ENCODE data around the gene KLHDC4. TPM values are rescaled to one million over a fixed set of nuclear protein-coding genes. Genes with fewer than 3 reads are reported as not detected.
"Not testable (repeated sequence)": the region's sequence is repeated elsewhere in the genome, so short reads cannot be mapped to it uniquely, and the experiment has no call there.

Gene KLHDC4
- polyA plus RNA-seq, 1 donor = 32.5 TPM

DNA sequence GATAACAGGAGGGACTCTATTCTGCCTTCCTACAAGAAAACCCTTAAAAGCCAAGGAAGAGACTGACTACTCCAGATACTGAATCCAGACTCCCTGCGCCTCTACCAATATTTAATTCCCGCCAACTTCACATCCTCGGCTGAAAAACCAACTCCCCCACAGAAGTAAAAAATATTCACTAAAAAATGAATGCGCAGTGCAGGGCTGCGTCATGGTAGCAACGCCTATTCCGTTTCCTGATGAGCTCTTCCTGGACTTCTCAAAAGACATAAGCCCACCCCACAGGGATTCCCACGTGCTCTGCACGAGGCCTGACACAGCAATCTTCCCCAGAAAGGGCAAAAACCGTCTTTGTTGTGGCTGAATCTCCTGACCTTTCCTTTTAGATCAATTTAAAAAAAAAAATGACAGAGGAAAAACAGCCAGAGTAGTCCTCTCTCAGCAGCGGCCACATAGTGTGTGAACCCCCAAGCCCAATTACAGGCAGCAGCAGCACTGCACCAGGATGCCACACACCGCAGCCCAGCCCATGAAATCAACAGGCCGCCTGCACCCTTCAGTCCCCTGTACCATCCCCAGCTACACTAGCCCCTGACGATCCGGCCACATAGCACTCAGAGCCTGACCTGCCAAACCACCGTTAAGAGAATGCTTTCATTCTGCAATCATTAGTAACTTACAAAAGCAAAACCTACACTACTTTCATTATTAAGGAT is 23.9 kb downstream of the KLHDC4 start:
- DNase-seq = no peak

- no peak for DNase-seq
Observed at GRCh38 chr16:87740909-87741424, 24.8 kb downstream of the KLHDC4 start.

DNA sequence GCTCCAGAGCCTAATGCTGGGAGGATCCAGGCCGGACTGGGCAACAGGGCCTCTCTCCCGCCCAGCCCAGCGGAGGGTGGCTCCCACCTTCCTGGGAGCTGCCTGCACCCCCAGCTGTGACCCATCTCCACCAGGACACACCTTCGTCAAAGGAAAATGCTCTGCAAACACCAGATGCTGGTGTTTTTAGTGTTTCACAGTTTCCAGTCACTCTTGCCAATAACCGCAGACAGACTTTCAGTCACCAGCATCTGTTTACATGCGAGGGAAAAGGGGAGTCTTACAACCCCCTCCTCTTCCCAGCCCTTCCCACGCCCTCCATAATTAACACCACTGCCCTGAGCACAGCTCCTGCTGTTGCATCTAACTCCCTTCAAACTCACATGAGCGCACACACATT is 25.3 kb downstream of the KLHDC4 start:
- DNase-seq = no peak

DNA sequence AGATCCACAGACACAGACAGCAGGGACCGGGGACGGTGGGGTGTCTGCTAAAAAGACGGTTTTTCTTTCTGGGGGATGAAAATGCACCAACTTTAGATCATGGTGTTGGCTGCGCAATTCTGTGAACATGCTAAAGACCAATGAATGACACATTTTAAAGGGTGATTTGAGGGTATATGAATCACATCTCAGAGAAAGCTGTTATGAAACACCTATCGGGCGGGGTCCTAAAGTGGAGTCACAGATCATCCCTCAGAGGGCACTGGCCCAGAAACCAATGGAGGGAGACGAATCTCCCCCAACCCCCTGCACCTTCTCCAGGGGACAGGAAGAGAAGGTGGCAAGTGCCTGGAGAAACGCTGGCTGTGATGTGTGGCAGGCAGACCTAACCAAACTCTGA is 26.0 kb downstream of the KLHDC4 start:
- DNase-seq = no peak

DNA sequence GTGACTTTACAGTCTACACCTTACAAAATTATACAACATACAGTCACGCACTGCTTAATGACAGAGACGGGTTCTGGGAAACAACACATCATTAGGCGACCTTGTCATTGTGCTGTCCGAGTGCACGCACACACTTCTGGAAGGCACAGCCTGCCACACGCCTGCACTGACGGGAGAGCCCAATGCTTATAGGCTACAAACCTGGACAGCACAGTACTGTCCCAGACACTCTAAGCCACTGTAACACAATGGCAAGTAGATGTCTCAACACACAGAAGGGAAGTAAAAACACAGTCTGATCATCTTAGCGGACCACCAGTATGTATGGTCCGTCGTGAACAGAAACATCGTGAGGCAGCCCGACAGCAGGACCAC is 29.8 kb downstream of the KLHDC4 start:
- no peak for DNase-seq

DNA sequence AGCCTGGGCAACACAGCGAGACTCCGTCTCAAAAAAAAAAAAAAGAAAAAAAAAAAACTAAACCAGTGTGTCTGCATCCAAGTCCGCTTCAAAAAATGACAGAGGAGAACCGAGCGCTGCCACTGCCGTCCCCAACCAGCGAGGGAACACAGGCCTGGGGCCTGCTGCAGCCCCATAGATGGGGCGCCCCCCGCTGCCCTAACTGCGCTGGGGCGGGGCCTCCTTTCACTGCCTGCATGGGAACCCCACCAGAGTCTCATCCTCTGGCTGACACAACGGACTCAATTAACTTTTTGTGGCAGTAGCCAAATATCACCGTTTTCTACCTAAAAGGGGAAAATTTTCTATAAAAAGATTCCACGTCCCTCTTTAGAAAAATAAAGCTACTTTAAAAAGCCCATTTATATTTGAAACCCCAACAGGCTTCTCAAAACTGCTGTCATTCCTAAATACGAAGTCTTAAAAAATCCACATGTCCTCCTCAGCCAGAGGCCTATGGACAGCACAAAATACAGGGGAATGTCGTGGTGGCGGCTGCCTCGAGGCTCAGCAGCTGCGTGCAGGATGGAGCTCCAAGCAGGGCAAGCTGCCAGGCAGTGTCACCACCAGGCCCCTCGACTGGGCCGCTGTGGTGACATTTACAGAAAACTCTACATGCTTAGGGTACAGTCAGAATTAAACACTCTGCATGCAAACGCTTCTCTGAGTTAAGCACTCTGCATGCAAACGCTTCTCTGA is 30.3 kb downstream of the KLHDC4 start:
- DNase-seq = no peak

DNA sequence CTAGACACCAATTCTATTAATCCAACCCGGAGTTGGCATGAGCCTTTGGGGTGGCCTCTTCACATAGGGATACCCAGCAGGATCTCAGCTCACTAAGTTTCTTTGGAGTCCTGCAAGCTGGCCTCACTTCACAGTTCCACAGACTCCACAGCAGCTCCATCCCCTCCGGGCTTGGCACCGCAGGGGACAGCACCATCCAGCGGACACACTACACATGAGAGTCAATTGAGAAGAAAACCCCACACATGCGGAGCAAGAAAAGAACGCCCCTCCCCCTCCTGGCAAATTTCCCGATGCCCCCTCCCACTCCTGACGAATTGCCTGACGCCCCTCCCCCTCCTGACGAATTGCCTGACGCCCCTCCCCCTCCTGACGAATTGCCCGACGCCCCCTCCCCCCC is 31.1 kb downstream of the KLHDC4 start:
- no peak for DNase-seq

- DNase-seq = no peak
Observed at GRCh38 chr16:87733190-87733589, 32.6 kb downstream of the KLHDC4 start.

DNA sequence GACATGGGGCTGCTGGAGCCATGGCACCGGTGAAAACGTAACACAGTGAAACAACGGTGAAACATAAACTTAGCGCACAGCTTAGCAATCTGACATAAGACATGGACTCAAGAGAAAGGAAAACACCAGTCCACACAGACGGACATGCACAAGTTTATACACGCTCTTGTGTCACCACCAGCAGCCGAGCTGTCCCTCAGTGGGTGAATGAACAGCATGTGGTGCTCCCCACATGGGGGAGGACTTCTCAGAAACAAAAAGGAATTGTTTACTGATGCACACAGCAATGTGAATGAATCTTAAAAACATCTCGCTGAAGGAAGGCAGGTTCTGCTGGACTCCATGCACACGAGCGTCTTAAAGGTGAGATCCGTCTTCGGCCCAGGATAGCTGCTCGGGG is 34.2 kb downstream of the KLHDC4 start:
- DNase-seq = no peak

DNA sequence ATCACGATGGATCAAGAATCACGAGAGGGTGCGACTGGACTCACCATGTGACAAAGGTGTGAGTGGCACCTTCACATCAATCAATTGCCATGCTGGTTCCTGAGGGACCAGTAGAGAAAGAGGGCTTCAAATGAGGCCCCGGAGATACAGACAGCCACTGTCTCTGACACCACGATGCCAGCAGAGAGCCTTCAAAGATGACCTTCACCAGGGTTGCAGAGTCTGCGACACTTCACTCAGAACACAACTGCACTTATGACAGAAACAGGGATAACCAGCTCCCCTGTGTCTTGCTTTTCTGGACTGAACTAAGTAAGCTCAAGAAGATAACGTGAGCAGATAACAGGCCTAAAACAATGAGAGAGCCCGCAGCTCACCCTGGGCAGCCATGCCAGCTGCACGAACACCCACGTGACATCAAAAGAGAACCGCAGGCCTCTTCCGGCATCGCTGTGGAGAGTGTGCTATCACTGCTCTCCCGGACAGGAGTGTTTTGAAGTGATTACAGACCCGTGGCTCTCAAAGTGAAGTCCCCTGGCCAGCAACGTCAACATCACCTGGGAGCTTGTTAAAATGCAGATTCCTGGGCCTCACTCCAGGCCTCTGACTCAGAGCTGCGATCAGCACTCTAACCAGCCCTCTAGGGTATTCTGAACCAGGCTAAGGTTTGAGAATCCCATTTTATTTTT is 36.4 kb downstream of the KLHDC4 start:
- no peak for DNase-seq

DNA sequence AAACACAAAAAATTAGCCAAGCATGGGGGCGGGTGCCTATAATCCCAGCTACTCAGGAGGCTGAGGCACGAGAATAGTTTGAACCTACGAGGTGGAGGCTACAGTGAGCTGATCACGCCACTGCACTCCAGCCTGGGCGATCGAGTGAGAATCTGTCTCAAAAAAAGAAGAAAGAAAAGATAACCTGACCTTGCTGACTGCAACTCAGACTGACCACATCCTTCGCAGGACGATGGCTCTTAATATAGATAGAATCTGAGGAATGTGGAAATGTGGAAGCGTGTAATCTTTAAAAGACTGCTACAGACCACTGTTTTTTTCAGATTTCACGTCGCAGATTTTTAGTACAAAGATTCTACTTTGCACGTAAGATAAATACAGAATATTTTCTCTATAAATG is 37.8 kb downstream of the KLHDC4 start:
- DNase-seq = no peak

- DNase-seq = no peak
Observed at GRCh38 chr16:87727346-87727745, 38.4 kb downstream of the KLHDC4 start.

DNA sequence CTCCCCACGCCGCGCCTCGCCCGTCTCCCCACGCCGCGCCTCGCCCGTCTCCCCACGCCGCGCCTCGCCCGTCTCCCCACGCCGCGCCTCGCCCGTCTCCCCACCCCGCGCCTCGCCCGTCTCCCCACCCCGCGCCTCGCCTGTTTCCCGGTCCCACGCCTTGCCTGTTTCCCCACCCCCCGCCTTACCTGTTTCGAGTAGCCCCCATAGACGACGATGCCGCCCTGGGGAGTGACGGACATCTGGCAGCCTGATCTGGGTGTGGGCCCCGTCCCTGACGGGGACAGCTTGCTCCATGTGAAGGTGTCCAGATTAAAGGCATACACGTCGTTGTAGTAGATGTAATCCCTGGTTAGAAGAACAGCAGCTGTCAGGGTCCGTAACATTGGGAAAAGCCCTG is 39.2 kb downstream of the KLHDC4 start:
- not testable (repeated sequence) for DNase-seq

DNA sequence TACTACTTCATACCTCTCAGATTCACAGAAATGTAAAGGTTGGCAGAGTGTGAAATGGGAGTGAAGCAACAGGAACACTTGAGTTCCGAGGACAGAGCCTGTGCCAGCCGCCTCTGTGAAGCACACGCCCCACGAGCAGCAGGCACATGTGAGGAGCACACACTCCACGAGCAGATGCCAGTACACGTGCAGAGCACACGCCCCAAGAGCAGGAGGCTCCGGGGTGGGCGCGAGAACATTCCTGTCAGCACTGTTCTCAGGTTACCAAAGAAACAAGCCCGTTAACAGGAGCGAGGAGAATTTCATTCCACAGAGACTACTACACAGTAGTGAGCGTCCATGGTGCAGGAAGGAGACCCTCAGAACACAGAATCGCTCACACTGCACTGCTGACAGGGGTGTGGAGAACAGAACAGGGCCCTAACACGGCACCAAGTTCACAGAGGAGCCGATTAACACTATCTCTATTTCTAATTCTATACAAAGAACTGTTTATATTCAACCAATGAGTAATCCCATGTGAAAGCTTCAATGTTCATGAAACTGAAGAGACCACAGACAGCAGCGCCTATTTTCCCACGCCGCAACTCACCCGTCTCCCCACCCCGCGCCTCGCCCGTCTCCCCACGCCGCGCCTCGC is 40.1 kb downstream of the KLHDC4 start:
- no peak for DNase-seq

- DNase-seq = no peak
Observed at GRCh38 chr16:87724490-87725291, 41.1 kb downstream of the KLHDC4 start.

GRCh38 chr16:87723226-87723623 is 42.6 kb downstream of the KLHDC4 start:
- peak; percentile 38 for DNase-seq

DNA sequence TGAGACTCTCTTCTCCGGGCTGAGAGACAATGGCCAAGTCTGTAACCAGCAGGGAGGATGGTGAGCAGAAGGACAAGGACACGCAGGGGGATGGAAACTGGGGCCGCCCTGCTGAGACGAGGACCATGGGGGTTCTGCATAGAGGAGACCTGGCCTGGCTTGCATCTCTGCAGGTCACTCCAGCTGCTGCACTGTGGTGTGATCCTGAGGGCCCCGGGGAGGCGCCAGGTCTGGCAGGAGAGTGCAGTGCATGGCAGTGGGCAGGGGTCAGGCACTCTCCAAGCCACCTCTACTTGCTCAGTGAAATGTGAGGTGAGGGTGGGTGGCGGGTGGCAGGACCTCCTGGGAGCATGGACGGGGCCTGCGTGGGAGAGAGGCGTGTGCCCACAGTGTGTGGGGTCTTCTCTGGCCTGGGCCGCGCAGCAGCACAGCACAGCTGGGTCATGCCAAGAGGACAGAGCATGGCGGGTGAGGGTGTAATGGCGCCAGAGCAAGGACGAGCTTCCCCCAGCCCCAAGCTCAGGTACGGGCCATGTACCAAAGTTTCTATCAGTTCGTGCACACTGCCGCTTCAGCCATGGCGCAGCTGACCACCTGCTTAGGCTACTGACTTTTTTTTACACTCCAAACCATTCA is 43.1 kb downstream of the KLHDC4 start:
- DNase-seq = no peak

- no peak for DNase-seq
Observed at GRCh38 chr16:87721622-87722585, 43.9 kb downstream of the KLHDC4 start.

DNA sequence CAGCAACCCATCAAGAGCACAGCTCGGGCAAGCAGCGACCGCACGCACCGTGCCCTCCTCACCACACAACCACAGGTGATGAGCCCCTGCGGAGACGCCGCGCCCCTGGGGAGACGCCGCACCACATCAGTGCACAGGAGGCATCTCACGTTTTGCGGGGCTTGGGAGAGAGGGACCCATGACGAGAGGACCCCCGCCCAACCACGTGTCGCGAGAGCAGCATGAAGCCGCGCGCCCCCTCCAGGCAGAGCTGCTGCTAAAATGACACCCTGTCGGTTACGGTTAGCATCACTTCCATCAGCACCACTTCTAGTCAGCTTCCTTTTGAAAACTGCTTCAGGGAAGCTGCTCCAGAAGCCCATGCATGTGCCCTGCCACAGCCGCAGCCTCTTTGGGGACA is 45.3 kb downstream of the KLHDC4 start:
- no peak for DNase-seq

- DNase-seq = not testable (repeated sequence)
Observed at GRCh38 chr16:87718831-87719230, 47.0 kb downstream of the KLHDC4 start.

Measured in hindlimb muscle (tissue), 1 donor.